HG03095 (cell line): ENCODE results near the gene C7orf33.
"Not testable (repeated sequence)": the region's sequence is repeated elsewhere in the genome, so short reads cannot be mapped to it uniquely, and the experiment has no call there.

ENCODE experiments used
- ATAC-seq: cut with Tn5 transposase; IDR thresholded peaks from one replicate; pipeline ENCODE4 v1.9.1; 2021; ENCODE audit warnings: moderate library complexity; ENCODE audit not compliant: unreplicated experiment

The C7orf33 gene

GRCh38 chr7:148590471-148590870 lies at the start of gene C7orf33:
C7orf33 (plus strand) TSS chr7:148590766; CDS start chr7:148590926, 160 bp downstream.
- ATAC-seq: no peak

- no peak for ATAC-seq
Observed at GRCh38 chr7:148541891-148542504, 48.6 kb upstream of the C7orf33 start.

GRCh38 chr7:148543302-148543701 lies 47.3 kb upstream of the C7orf33 start:
- ATAC-seq: no peak

GRCh38 chr7:148545172-148545571 lies 45.4 kb upstream of the C7orf33 start:
- ATAC-seq: no peak

GRCh38 chr7:148545932-148546331 lies 44.6 kb upstream of the C7orf33 start:
- no peak for ATAC-seq

GRCh38 chr7:148546857-148547256 lies 43.7 kb upstream of the C7orf33 start:
- ATAC-seq: no peak

- no peak for ATAC-seq
Observed at GRCh38 chr7:148547951-148548350, 42.6 kb upstream of the C7orf33 start.

- ATAC-seq: no peak
Observed at GRCh38 chr7:148553979-148554378, 36.6 kb upstream of the C7orf33 start.

GRCh38 chr7:148556892-148557291 lies 33.7 kb upstream of the C7orf33 start:
- ATAC-seq: no peak

- no peak for ATAC-seq
Observed at GRCh38 chr7:148558914-148559313, 31.7 kb upstream of the C7orf33 start.

- ATAC-seq: no peak
Observed at GRCh38 chr7:148561099-148561498, 29.5 kb upstream of the C7orf33 start.

GRCh38 chr7:148563583-148564274 lies 26.8 kb upstream of the C7orf33 start:
- no peak for ATAC-seq

GRCh38 chr7:148564275-148564951 lies 26.2 kb upstream of the C7orf33 start:
- not testable (repeated sequence) for ATAC-seq

GRCh38 chr7:148566736-148567135 lies 23.8 kb upstream of the C7orf33 start:
- ATAC-seq: no peak

GRCh38 chr7:148567524-148567923 lies 23.0 kb upstream of the C7orf33 start:
- ATAC-seq: no peak

- ATAC-seq: no peak
Observed at GRCh38 chr7:148570510-148570909, 20.1 kb upstream of the C7orf33 start.

GRCh38 chr7:148570973-148571372 lies 19.6 kb upstream of the C7orf33 start:
- ATAC-seq: not testable (repeated sequence)

- no peak for ATAC-seq
Observed at GRCh38 chr7:148571381-148571780, 19.2 kb upstream of the C7orf33 start.

- ATAC-seq: no peak
Observed at GRCh38 chr7:148572067-148572522, 18.5 kb upstream of the C7orf33 start.

- not testable (repeated sequence) for ATAC-seq
Observed at GRCh38 chr7:148573581-148573980, 17.0 kb upstream of the C7orf33 start.

GRCh38 chr7:148575640-148576411 lies 14.7 kb upstream of the C7orf33 start:
- peak; percentile 89 for ATAC-seq
